ENCODE measurements around the gene HMGCS2. TPM values are rescaled to one million over a fixed set of nuclear protein-coding genes. Genes with fewer than 3 reads are reported as not detected.

The HMGCS2 gene
- total and polyA plus RNA-seq, 10 of the 15 experiments (the other 5 are each of a cell fraction or from before 2014, with no cell fraction given): 0.49 TPM; not detected in 9

DNA sequence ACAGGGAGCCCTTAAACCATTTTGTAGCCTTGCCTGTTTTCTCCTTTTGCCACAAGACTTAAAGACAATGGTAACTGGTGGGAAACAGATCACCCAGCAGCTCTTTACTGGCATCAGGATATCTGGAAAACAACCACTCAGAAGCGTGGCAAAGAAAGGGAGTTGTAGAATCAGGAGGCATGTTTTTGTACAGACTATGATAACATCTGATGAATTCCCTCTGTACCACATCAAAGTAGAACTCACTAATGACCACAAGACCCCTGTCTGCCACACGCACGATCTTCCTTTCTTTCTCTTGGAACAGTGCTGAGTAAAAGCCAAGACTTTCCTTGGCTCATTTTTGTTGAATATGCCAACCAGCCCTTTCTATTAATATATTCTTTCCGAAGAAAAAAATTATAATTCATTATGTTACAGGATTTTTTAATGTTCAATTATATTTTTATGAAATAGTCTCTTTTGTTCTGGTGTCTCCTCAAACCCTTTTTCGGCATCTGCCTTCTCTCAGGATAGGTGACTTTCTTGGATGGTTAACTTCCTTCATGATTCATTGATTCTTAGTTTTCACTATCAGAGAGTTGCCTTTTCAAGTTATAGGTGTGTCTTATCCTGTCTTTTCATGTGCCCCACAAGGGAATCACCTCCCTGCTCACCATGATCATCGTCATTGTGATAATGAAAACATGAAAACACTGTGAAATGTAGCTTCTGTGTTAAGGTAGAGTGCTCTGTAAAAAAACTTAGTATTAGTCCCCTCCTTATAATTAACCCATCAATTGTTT lies 64.8 kb downstream of the HMGCS2 start (continued):
- TF ChIP-seq EP300 (IDR thresholded peaks at IDR 0.05; ENCODE audit: borderline replicate concordance in 1 of 2, control insufficient read depth in 1 of 2, low read depth in 2 of 2, low read length in 2 of 2) (no peak), MXI1 (IDR thresholded peaks at IDR 0.05; ENCODE audit: low read depth, low read length) (no peak)

DNA sequence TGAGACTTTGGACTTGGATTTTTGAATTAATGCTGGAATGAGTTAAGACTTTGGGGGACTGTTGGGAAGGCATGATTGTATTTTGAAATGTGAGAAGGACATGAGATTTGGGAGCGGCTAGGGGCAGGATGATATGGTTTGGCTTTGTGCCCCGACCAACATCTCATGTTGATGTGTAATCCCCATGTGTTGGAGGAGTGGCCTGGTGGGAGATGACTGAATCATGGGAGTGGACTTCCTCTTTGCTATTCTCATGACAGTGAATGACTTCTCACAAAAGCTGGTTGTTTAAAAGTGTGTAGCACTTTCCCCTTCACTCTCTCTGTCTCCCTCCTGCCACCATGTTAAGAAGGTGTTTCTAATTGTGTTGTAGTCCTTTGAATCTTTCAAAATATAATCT lies 66.3 kb downstream of the HMGCS2 start:
- intact Hi-C loops (cut with micrococcal nuclease; ENCODE audit: unreplicated experiment) (no loop called here), in situ Hi-C loops (cut with MboI) (no loop called here)
- no peak for FAIRE-seq
- Histone ChIP-seq H3K27me3 (replicated peaks in 1 of 2; ENCODE audit: control insufficient read depth in 2 of 2, insufficient read depth in 2 of 2, low read length in 1 of 2) (no peaks in the 10 kb centered on the region; a peak in 3 of 4 replicates), H4K20me1 (ENCODE audit: control insufficient read depth, insufficient read depth) (no peaks in the 10 kb centered on the region), H3K79me2 (ENCODE audit: control insufficient read depth, insufficient read depth, low read length) (no peaks in the 10 kb centered on the region), H3K4me3 (no peak overlapping the region), H3K36me3 (ENCODE audit: control insufficient read depth in 2 of 2, insufficient read depth in 2 of 2, low read length in 1 of 2) (no peaks in the 10 kb centered on the region), H3K4me1 (ENCODE audit: control insufficient read depth, insufficient read depth, low read length) (no peaks in the 10 kb centered on the region), H3K9me3 (replicated peaks; ENCODE audit: control insufficient read depth, insufficient read depth, low read length) (peaks cover 5% of the 10 kb centered on the region; the same call in 2 of the 3 replicates), H3K4me2 (ENCODE audit: control insufficient read depth, insufficient read depth) (no peak overlapping the region), H2AFZ (ENCODE audit: control insufficient read depth, low read depth, low read length) (no peak overlapping the region), H3K27ac (ENCODE audit: control insufficient read depth, insufficient read depth) (no peak overlapping the region), H3K9ac (ENCODE audit: control insufficient read depth, insufficient read depth, low read length) (no peak overlapping the region)
- BruUV-seq (replicated peaks): no TSS peak
- no peak for ATAC-seq
- RAD21 ChIA-PET (ENCODE audit: unreplicated experiment): no interaction called here
- SMC1A ChIA-PET (ENCODE audit: uncharacterized antibody, unreplicated experiment): interaction anchor here (0.6 kb wide), 1 partner anchor 13 kb away, joined by 3 read pairs; no protein-coding TSS in a partner anchor
- DNase-seq (ENCODE audit: low read depth, low spot score): no peak
- WGBS (ENCODE audit: insufficient coverage, insufficient replicate concordance, low lambda C conversion rate, missing lambda C conversion rate): 45% methylated on average over 2 of the region's 2 CpGs
- POLR2A ChIA-PET: no interaction called here
- CTCF ChIA-PET: no interaction called here
- no peak for TF ChIP-seq TCF12 (IDR thresholded peaks at IDR 0.05; ENCODE audit: low read depth, low read length)
- TF ChIP-seq, protein P1, sequence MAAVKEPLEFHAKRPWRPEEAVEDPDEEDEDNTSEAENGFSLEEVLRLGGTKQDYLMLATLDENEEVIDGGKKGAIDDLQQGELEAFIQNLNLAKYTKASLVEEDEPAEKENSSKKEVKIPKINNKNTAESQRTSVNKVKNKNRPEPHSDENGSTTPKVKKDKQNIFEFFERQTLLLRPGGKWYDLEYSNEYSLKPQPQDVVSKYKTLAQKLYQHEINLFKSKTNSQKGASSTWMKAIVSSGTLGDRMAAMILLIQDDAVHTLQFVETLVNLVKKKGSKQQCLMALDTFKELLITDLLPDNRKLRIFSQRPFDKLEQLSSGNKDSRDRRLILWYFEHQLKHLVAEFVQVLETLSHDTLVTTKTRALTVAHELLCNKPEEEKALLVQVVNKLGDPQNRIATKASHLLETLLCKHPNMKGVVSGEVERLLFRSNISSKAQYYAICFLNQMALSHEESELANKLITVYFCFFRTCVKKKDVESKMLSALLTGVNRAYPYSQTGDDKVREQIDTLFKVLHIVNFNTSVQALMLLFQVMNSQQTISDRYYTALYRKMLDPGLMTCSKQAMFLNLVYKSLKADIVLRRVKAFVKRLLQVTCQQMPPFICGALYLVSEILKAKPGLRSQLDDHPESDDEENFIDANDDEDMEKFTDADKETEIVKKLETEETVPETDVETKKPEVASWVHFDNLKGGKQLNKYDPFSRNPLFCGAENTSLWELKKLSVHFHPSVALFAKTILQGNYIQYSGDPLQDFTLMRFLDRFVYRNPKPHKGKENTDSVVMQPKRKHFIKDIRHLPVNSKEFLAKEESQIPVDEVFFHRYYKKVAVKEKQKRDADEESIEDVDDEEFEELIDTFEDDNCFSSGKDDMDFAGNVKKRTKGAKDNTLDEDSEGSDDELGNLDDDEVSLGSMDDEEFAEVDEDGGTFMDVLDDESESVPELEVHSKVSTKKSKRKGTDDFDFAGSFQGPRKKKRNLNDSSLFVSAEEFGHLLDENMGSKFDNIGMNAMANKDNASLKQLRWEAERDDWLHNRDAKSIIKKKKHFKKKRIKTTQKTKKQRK (IDR thresholded peaks at IDR 0.05; ENCODE audit: low read depth, low read length): no peak
- no peak for TF ChIP-seq STAT3 (IDR thresholded peaks at IDR 0.05; ENCODE audit: low read depth, low read length)
- TF ChIP-seq, protein P2, sequence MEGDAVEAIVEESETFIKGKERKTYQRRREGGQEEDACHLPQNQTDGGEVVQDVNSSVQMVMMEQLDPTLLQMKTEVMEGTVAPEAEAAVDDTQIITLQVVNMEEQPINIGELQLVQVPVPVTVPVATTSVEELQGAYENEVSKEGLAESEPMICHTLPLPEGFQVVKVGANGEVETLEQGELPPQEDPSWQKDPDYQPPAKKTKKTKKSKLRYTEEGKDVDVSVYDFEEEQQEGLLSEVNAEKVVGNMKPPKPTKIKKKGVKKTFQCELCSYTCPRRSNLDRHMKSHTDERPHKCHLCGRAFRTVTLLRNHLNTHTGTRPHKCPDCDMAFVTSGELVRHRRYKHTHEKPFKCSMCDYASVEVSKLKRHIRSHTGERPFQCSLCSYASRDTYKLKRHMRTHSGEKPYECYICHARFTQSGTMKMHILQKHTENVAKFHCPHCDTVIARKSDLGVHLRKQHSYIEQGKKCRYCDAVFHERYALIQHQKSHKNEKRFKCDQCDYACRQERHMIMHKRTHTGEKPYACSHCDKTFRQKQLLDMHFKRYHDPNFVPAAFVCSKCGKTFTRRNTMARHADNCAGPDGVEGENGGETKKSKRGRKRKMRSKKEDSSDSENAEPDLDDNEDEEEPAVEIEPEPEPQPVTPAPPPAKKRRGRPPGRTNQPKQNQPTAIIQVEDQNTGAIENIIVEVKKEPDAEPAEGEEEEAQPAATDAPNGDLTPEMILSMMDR (IDR thresholded peaks at IDR 0.05 in 2 of 3, conservative IDR thresholded peaks at IDR 0.05 in 1 of 3; ENCODE audit: control insufficient read depth in 2 of 3, extremely low read depth in 1 of 3, insufficient read depth in 1 of 3, low read depth in 3 of 3, low read length in 3 of 3): no peak
- no peak for TF ChIP-seq NFYA (IDR thresholded peaks at IDR 0.05; ENCODE audit: borderline replicate concordance, low read depth, low read length)
- TF ChIP-seq SMAD1 (IDR thresholded peaks at IDR 0.05; ENCODE audit: low read depth, partially characterized antibody): no peak
- no peak for TF ChIP-seq FOXK2 (IDR thresholded peaks at IDR 0.05)
- TF ChIP-seq, protein P3, sequence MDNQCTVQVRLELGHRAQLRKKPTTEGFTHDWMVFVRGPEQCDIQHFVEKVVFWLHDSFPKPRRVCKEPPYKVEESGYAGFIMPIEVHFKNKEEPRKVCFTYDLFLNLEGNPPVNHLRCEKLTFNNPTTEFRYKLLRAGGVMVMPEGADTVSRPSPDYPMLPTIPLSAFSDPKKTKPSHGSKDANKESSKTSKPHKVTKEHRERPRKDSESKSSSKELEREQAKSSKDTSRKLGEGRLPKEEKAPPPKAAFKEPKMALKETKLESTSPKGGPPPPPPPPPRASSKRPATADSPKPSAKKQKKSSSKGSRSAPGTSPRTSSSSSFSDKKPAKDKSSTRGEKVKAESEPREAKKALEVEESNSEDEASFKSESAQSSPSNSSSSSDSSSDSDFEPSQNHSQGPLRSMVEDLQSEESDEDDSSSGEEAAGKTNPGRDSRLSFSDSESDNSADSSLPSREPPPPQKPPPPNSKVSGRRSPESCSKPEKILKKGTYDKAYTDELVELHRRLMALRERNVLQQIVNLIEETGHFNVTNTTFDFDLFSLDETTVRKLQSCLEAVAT (IDR thresholded peaks at IDR 0.05): no peak
- no peak for TF ChIP-seq MYB (IDR thresholded peaks at IDR 0.05; ENCODE audit: borderline replicate concordance, low read depth, low read length)
- TF ChIP-seq MTA3 (IDR thresholded peaks at IDR 0.05; ENCODE audit: borderline replicate concordance, low read length): no peak
- no peak for TF ChIP-seq TCF3 (IDR thresholded peaks at IDR 0.05; ENCODE audit: borderline replicate concordance, insufficient read depth, low read depth, low read length)
- TF ChIP-seq SMARCA5 (IDR thresholded peaks at IDR 0.05): no peak
- TF ChIP-seq NRF1 (conservative IDR thresholded peaks at IDR 0.05; ENCODE audit: low read depth, low read length): no peak
